GM10248 (cell line): ENCODE measurements around the gene ZNF691.
"Not testable (repeated sequence)": the region's sequence is repeated elsewhere in the genome, so short reads cannot be mapped to it uniquely, and the experiment has no call there.

Experiments used
- CTCF ChIA-PET: fragments of 300-600 bp; sonication (Branson Sonifier 250); formaldehyde crosslinking; extraction: SDS; loops from one replicate; lab custom pipeline; 2021; ENCODE audit warnings: antibody characterized with exemption; lab: Yijun Ruan, JAX
- POLR2A ChIA-PET: fragments of 350-650 bp; sonication (Branson Sonifier 250); formaldehyde crosslinking; extraction: SDS; loops from one replicate; lab custom pipeline; 2020; ENCODE audit warnings: antibody characterized with exemption; lab: Yijun Ruan, JAX
- DNase-seq: peaks from one replicate; pipeline ENCODE4 v3.0.0; 2012; ENCODE audit errors: extremely low spot score
- TF ChIP-seq, protein P1 (sequence below): IDR thresholded peaks from 2 replicates; pipeline ENCODE4 v1.5.1; 2012; ENCODE audit warnings: mild to moderate bottlenecking, low read depth; ENCODE audit errors: extremely low read depth, missing control alignments, control extremely low read depth

The ZNF691 gene

DNA sequence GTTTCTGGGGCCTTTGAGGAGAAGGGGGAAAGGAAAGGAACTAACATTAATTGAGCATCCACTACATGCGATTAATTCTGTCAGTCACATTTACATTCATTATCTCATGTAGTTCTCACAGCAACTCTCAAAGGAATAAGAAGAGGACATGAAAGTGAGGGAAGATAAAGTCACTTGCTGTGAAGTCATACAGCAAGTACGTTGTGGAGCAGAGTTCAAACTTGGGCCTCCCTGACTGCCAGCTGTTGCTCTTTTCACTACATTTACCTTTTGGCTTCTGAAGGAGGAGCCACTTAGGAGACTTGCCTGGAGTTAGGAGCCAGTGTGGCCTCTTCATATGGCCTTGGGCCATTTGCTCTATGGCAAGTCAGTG is 6.2 kb downstream of the ZNF691 start:
- TF ChIP-seq, protein P1, sequence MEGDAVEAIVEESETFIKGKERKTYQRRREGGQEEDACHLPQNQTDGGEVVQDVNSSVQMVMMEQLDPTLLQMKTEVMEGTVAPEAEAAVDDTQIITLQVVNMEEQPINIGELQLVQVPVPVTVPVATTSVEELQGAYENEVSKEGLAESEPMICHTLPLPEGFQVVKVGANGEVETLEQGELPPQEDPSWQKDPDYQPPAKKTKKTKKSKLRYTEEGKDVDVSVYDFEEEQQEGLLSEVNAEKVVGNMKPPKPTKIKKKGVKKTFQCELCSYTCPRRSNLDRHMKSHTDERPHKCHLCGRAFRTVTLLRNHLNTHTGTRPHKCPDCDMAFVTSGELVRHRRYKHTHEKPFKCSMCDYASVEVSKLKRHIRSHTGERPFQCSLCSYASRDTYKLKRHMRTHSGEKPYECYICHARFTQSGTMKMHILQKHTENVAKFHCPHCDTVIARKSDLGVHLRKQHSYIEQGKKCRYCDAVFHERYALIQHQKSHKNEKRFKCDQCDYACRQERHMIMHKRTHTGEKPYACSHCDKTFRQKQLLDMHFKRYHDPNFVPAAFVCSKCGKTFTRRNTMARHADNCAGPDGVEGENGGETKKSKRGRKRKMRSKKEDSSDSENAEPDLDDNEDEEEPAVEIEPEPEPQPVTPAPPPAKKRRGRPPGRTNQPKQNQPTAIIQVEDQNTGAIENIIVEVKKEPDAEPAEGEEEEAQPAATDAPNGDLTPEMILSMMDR = no peak
- ChIA-PET POLR2A (no interaction called here), CTCF (no interaction called here)
- no peak for DNase-seq

DNA sequence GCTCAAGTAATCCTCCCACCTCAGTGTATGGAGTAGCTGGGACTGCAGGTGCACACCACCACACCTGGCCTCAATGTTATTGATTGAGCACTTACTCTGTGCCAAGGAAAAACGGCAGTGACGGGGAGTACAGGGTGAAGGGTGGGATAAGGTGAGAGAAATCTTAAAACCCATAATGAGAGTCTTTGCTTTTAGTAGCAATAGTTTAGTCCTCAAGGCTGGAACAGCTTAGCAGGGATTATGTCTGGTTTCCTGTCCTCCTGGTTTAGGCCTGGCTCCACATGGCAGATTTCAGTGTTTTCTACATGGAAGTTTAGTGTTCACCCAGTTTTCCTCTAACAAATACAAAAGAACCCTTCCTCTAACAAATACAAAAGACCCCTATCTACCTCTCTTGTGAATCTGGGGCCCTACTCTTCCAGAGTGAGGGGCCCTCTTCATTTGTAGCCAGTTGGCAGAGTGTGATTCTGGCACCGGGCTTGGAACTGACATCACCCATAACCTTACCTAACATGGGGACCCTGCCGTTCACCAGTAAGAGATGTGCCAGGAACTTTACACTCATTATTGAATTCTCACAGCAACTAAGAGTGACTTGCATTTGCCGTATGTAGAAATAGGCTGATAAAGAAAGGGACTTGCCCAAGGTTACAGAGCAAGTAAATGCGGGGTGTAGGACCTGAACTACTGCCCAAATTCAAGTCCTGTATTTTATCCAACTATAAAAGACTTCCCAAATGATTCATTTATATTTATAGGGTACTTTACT is 6.9 kb downstream of the ZNF691 start:
- ChIA-PET CTCF (interaction anchor here (1.0 kb wide), 1 partner anchor 14 kb away, joined by 3 read pairs; no protein-coding TSS in a partner anchor), POLR2A (interaction anchor here (0.6 kb wide), 1 partner anchor 319 kb away, joined by 5 read pairs; no protein-coding TSS in a partner anchor)
- no peak for DNase-seq
- TF ChIP-seq, protein P1 = no peak

DNA sequence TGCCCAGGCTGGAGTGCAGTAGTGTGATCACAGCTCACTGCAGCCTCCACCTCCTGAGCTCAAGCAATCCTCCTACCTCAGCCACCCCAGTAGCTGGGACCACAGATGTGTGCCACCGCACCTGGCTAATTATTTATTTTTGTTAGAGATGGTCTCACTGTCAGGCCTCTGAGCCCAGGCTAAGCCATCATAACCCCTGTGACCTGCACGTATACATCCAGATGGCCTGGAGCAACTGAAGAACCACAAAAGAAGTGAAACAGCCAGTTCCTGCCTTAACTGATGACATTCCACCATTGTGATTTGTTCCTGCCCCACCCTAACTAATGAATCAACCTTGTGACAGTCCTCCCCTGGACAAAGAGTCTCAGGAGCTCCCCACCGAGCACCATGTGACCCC is 10.1 kb downstream of the ZNF691 start:
- CTCF ChIA-PET, POLR2A ChIA-PET: not testable (repeated sequence)

DNA sequence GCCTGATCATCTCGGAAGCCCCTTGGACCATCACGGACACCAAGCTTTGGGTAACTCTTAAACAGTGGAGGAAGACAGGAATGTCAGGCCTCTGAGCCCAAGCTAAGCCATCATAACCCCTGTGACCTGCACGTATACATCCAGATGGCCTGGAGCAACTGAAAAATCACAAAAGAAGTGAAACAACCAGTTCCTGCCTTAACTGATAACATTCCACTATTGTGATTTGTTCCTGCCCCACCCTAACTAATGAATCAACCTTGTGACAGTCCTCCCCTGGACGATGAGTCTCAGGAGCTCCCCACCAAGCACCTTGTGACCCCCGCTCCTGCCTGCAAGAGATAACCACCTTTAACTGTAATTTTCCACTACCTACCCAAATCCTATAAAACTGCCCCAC is 13.0 kb downstream of the ZNF691 start:
- DNase-seq, POLR2A ChIA-PET: not testable (repeated sequence)
- CTCF ChIA-PET = interaction anchor here (0.9 kb wide), 1 partner anchor 9 kb away, joined by 3 read pairs; no protein-coding TSS in a partner anchor

More for the DNA sequence above, 10.1 kb downstream of the ZNF691 start:
- DNase-seq = not testable (repeated sequence)

DNA sequence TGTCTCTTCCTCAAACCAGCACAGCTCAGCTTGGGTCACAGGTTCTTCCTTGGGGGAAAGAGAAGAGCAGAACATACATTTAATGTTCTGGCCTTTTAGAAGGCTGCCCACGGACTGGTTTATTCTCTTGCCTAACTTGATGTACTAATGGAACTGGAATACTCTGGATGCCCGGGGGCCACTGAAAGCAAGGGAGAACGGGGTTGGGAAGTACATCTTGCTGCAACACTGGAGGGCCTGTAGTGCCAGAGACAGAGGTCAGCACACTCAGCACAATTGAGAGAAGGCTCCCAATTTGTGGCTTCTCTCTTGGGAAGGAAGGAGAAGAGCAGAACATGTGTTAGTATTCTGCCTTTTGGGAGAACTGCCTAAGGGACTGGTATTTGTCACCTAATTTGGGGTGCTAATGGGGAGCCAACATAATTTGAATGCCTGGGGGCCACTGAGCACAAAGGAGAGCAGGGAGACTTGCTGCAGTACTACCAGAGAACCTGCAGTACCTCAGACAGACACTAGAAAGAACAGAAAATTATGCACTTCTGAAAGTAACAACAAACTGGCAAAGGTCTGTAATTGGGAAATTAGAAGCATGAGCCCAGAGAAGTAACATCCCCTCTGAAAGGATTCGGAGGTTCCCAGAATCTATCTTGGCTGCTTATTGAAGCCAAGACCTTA is 14.1 kb downstream of the ZNF691 start:
- ChIA-PET CTCF (no interaction called here), POLR2A (no interaction called here)
- TF ChIP-seq, protein P1 = no peak
- no peak for DNase-seq

DNA sequence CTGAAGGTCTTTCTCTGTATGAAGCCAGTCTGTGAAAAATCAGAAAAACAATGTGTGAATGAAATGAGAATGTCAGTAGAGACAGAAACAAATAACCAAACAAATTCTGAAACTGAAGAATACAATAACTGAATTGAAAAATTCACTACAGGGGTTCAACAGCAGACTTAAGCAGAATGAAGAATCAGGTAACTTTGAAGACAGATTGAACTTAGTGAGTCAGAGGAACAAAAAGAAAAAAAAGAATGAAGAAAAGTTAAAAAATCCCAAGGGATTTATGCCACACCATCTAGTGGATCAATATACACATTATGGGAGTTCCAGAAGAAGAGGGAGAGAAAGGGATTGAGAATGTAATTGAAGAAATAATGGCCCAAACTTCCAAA is 14.6 kb downstream of the ZNF691 start:
- DNase-seq = no peak
- ChIA-PET CTCF (no interaction called here), POLR2A (no interaction called here)
- TF ChIP-seq, protein P1 = no peak

DNA sequence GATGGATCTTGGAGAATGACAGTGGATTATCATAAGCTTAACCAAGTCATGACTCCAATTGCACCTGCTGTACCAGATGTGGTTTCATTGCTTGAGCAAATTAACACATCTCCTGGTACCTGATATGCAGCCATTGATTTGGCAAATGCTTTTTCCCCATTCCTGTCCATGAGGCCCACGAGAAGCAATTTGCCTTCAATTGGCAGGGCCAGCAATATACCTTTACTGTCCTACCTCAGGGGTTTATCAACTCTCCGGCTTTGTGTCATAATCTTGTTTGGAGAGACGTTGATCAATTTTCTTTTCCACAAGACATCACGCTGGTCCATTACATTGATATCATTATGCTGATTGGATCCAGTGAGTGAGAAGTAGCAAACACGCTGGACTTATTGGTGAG is 20.1 kb downstream of the ZNF691 start:
- DNase-seq = no peak
- CTCF ChIA-PET = interaction anchor here (1.5 kb wide), 1 partner anchor 88 kb away, joined by 3 read pairs; no protein-coding TSS in a partner anchor
- TF ChIP-seq, protein P1 = no peak
- POLR2A ChIA-PET = no interaction called here

DNA sequence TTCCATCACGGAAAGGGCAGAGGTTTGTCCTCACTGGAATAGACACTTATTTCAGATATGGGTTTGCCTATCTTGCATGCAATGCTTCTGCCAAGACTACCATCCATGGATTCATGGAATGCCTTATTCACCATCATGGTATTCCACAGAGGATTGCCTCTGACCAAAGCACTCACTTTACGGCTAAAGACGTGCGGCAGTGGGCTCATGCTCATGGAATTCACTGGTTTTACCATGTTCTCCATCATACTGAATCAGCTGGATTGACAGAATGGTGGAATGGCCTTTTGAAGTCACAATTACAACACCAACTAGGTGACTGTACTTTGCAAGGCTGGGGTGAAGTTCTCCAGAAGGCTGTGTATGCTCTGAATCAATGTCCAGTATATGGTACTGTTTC is 22.1 kb downstream of the ZNF691 start:
- DNase-seq, POLR2A ChIA-PET: not testable (repeated sequence)

DNA sequence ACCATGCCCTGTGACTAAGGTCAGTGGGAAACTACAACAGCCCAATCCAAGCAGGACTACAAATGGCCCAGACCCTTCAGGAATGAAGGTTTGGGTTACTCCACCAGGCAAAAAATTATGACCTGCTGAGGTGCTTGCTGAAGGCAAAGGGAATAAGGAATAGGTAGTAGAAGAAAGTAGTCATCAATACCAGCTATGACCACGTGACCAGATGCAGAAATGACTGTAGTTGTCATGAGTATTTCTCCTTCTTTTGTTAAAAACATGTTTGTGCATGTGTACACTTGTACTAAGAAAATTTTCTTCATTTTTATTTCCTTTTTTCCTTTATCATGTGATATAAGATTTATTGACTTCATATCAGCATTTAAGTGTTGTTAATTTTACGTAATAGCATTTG is 22.8 kb downstream of the ZNF691 start:
- POLR2A ChIA-PET, CTCF ChIA-PET, DNase-seq: not testable (repeated sequence)

More for the DNA sequence above, 22.1 kb downstream of the ZNF691 start:
- CTCF ChIA-PET = not testable (repeated sequence)

DNA sequence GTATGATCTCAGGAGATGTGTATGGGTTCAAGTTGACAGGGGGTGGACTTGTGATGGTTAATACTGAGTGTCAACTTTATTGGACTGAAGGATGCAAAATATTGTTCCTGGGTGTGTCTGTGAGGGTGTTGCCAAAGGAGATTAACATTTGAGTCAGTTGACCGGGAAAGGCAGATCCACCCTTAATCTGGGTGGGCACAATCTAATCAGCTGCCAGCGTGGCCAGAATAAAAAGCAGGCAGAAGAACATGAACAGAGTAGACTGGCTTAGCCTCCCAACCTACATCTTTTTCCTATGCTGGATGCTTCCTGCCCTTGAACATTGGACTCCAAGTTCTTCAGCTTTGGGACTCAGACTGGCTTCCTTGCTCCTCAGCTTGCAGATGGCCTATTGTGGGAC is 23.3 kb downstream of the ZNF691 start:
- DNase-seq, CTCF ChIA-PET, POLR2A ChIA-PET: not testable (repeated sequence)

DNA sequence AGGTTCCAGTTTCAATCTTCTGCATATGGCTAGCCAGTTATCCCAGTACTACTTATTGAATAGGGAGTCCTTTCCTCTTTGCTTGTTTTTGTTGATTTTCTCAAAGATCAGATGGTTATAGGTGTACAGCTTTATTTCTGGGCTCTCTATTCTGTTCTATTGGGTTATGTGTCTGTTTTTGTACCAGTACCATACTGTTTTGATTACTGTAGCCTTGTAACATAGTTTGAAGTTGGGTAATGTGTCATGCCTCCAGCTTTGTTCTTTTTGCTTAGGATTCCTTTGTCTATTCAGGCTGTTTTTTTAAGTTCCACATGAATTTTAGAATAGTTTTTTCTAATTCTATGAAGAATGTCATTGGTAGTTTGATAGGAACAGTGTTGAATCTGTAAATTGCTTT is 26.7 kb downstream of the ZNF691 start:
- CTCF ChIA-PET, POLR2A ChIA-PET, DNase-seq: not testable (repeated sequence)
